OCI-LY3 (cell line): ENCODE measurements around the gene TPRX1.

Source experiments
- H2AFZ ChIP-seq: fragments of 200-600, 300-600 bp; shearing (Covaris generic); 2 replicates; pipeline ENCODE4 v1.6.0; 2014; ENCODE audit warnings: antibody characterized with exemption, low read depth, low read length
- H3K27ac ChIP-seq: fragments of 200-600, 300-600 bp; sonication (generic); 2 replicates; pipeline ENCODE4 v1.5.1; 2014; ENCODE audit warnings: mild to moderate bottlenecking, low read length, moderate library complexity, mixed read lengths
- H3K27me3 ChIP-seq: fragments of 200-600, 300-600 bp; sonication (generic); 2 replicates; pipeline ENCODE4 v1.6.1; 2014; ENCODE audit warnings: low read depth, low read length, mixed read lengths
- H3K36me3 ChIP-seq: fragments of 200-600, 300-600 bp; sonication (generic); replicated peaks from 2 replicates; pipeline ENCODE3; 2014; ENCODE audit warnings: low read depth, low read length, mixed read lengths
- H3K4me1 ChIP-seq: fragments of 300-600, 200-600 bp; sonication (generic); 2 replicates; pipeline ENCODE4 v1.6.1; 2014; ENCODE audit warnings: low read length, mixed read lengths
- H3K4me2 ChIP-seq: fragments of 200-600, 300-600 bp; sonication (generic); 2 replicates; pipeline ENCODE4 v1.6.1; 2014; ENCODE audit warnings: low read length, mixed read lengths
- H3K4me3 ChIP-seq: fragments of 300-600, 200-600 bp; sonication (generic); 2 replicates; pipeline ENCODE4 v1.5.1; 2014; ENCODE audit warnings: antibody characterized with exemption, mild to moderate bottlenecking, low read length, moderate library complexity
- H3K79me2 ChIP-seq: fragments of 300-600, 200-600 bp; shearing (Covaris generic); 2 replicates; pipeline ENCODE4 v1.6.1; 2014; ENCODE audit warnings: mild to moderate bottlenecking, low read length, mixed read lengths
- H3K9ac ChIP-seq: fragments of 300-600, 200-600 bp; shearing (Covaris generic); 2 replicates; pipeline ENCODE4 v1.6.0; 2014; ENCODE audit warnings: mild to moderate bottlenecking, low read length, moderate library complexity
- H3K9me3 ChIP-seq: fragments of 200-600, 300-600 bp; shearing (Covaris generic); 2 replicates; pipeline ENCODE4 v1.6.1; 2014; ENCODE audit warnings: low read length, mixed read lengths; ENCODE audit not compliant: insufficient read depth
- H4K20me1 ChIP-seq: fragments of 200-600, 300-600 bp; sonication (generic); 2 replicates; pipeline ENCODE4 v1.6.1; 2016; ENCODE audit warnings: low read length, mixed read lengths; ENCODE audit not compliant: insufficient read depth
- EZH2phosphoT487 ChIP-seq: fragments of 200-600 bp; shearing (Covaris generic); IDR thresholded peaks from 2 replicates; pipeline ENCODE4 v1.6.1; 2018; ENCODE audit warnings: antibody characterized with exemption, mixed run types, low read depth
- TF ChIP-seq, protein P1 (sequence below): fragments of 200-600, 300-600 bp; sonication (generic); IDR thresholded peaks from 2 replicates; pipeline ENCODE4 v1.5.1; 2014; ENCODE audit warnings: antibody characterized with exemption, low read length, low read depth

Gene TPRX1

DNA sequence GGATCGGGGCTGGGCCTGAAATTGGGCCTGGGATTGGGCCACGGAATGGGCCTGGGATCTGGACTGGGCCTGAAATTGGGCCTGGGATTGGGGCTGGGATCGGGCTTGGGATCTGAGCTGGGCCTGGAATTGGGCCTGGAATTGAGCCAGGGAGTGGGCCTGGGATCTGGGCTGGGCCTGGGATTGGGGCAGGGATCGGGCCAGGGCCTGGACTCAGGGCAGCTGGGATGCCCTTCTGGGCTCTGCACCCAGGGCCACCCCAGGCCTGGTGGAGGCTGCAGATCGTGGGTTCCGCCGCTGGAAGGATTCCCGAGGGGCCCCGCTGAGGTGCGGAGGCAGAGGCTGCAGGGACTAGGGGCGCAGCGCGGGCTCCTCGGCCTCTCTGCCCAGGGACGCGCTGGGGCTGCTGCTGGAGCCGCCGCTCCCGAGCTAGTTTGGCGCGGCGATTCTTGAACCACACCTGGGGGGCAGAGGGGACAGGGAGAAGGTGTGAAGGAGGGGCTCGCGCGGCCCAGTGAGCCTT is 1.8 kb downstream of the TPRX1 start:
- H2AFZ ChIP-seq: no peak overlapping the region
- no peaks in the 10 kb centered on the region for H3K9me3 ChIP-seq
- H3K4me3 ChIP-seq: no peak overlapping the region
- no peaks in the 10 kb centered on the region for H3K79me2 ChIP-seq
- no peak for TF ChIP-seq EZH2phosphoT487
- TF ChIP-seq, protein P1, sequence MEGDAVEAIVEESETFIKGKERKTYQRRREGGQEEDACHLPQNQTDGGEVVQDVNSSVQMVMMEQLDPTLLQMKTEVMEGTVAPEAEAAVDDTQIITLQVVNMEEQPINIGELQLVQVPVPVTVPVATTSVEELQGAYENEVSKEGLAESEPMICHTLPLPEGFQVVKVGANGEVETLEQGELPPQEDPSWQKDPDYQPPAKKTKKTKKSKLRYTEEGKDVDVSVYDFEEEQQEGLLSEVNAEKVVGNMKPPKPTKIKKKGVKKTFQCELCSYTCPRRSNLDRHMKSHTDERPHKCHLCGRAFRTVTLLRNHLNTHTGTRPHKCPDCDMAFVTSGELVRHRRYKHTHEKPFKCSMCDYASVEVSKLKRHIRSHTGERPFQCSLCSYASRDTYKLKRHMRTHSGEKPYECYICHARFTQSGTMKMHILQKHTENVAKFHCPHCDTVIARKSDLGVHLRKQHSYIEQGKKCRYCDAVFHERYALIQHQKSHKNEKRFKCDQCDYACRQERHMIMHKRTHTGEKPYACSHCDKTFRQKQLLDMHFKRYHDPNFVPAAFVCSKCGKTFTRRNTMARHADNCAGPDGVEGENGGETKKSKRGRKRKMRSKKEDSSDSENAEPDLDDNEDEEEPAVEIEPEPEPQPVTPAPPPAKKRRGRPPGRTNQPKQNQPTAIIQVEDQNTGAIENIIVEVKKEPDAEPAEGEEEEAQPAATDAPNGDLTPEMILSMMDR: no peak
- H3K27me3 ChIP-seq: peaks cover 7% of the 10 kb centered on the region; the same call in 1 of the 2 replicates
- no peaks in the 10 kb centered on the region for H3K4me1 ChIP-seq
- H4K20me1 ChIP-seq: no peaks in the 10 kb centered on the region
- no peaks in the 10 kb centered on the region for H3K36me3 ChIP-seq
- H3K9ac ChIP-seq: no peak overlapping the region
- H3K4me2 ChIP-seq: no peak overlapping the region
- H3K27ac ChIP-seq: no peak overlapping the region

DNA sequence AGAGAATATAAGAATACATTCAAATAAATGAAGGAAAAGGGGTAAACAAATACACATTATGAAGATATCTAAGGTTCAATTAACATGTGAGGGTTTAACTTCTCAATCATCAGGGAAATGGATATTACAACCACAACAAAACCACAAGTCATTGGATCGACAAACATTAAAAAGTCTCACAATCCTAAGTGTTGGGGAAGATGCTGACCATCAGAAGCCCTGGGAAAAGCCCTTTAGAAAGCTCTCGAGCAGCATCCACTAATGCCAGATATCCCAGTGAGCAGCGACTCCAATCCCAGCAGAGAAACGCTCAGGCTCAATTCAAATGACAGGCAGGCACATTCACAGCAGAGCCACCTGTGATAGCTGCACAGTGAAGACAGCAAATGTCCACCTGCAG is 3.1 kb downstream of the TPRX1 start:
- Histone ChIP-seq H3K27ac (no peak overlapping the region), H3K9me3 (no peaks in the 10 kb centered on the region), H3K4me1 (no peaks in the 10 kb centered on the region), H3K9ac (no peak overlapping the region), H3K4me2 (no peak overlapping the region), H3K36me3 (no peaks in the 10 kb centered on the region), H4K20me1 (no peaks in the 10 kb centered on the region), H2AFZ (no peak overlapping the region), H3K79me2 (no peaks in the 10 kb centered on the region), H3K27me3 (peaks cover 7% of the 10 kb centered on the region; the same call in 1 of the 2 replicates), H3K4me3 (no peak overlapping the region)
- TF ChIP-seq, protein P1: no peak
- no peak for TF ChIP-seq EZH2phosphoT487

DNA sequence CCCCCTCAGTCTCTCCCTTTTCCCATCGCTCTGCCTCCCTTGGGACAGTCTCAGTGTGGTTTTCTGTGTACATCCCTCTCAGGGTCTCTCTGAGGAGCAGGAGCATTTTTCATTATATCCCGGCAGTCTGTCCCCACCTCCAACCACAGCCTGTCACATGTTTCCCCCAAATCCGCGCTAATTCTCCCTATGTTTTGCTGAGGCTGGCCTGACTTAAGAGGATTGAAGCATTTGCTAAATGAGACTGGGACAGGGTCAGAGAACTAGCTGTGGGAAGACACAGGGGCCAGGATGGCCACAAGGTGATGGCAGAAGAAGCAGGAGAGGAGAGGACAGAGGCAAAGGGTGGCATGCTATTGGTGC is 5.5 kb downstream of the TPRX1 start:
- Histone ChIP-seq H2AFZ (no peak overlapping the region), H3K9ac (no peak overlapping the region), H3K9me3 (no peaks in the 10 kb centered on the region), H4K20me1 (no peaks in the 10 kb centered on the region), H3K4me1 (no peaks in the 10 kb centered on the region), H3K36me3 (no peaks in the 10 kb centered on the region), H3K79me2 (no peaks in the 10 kb centered on the region), H3K27me3 (peaks cover 7% of the 10 kb centered on the region; the same call in 1 of the 2 replicates), H3K27ac (no peak overlapping the region), H3K4me3 (no peak overlapping the region), H3K4me2 (no peak overlapping the region)
- TF ChIP-seq, protein P1: no peak
- TF ChIP-seq EZH2phosphoT487: no peak

DNA sequence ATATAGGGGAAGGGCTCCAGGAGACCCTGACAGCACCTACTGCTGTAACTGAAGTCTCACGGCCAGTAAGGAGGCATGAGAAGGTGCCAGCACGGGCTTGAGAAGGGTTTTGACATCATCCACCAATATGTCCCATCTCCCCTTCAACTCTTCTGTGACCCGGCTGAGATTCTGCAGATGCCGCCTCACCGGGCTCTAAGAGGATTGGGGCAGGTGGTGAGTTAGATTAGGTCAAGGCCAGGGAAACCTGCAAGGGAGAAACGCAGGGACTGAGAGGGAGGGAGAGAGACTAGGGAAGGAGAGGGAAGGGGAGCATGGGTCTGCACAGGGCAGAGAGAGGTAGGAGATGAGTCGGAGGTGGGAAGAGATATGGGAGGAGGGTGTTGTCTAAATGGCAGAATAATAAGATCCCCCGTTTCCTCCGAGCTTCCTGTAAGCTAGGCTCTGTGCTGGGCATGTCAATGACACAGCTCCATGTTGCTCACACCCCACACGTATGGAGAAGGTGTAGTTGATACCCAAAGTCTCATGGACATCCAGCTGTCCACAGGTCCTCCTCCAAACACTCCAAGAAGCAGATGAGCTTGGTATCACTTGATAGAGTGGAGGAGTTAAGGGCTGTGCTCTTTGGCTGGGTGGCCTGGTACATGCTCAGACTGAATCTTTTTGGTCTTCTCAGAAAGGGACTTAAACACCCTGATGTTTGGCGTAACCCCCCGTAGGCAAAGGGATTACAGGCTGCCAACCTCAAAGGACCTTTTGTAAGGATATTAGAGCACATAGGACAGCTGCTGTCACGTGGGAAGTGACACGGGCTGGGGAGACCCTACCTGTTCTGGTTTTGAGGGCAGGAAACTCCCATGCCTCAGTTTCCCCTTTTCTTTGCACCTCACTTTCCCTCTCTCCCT is 6.1 kb downstream of the TPRX1 start:
- Histone ChIP-seq H3K4me1 (no peaks in the 10 kb centered on the region), H4K20me1 (no peaks in the 10 kb centered on the region), H3K27ac (no peak overlapping the region), H3K9me3 (no peaks in the 10 kb centered on the region), H2AFZ (no peak overlapping the region), H3K4me2 (no peak overlapping the region), H3K4me3 (no peak overlapping the region), H3K27me3 (peaks cover 7% of the 10 kb centered on the region; the same call in 1 of the 2 replicates), H3K79me2 (no peaks in the 10 kb centered on the region), H3K36me3 (no peaks in the 10 kb centered on the region), H3K9ac (no peak overlapping the region)
- no peak for TF ChIP-seq EZH2phosphoT487
- TF ChIP-seq, protein P1: no peak
